Germinal center (tissue), 1 donor: ENCODE measurements around the gene KLK3.
"Not testable (repeated sequence)": the region's sequence is repeated elsewhere in the genome, so short reads cannot be mapped to it uniquely, and the experiment has no call there.

Source experiments
- DNase-seq: peaks from one replicate; pipeline ENCODE4 v3.0.0; 2012; ENCODE audit warnings: mixed read lengths, low spot score

The KLK3 gene

GRCh38 chr19:50861496-50862286 lies 7.0 kb downstream of the KLK3 start:
- no peak for DNase-seq

- DNase-seq, result no peak
Measured at GRCh38 chr19:50869479-50869878, 14.8 kb downstream of the KLK3 start.

GRCh38 chr19:50870417-50871089 lies 15.8 kb downstream of the KLK3 start:
- no peak for DNase-seq

- DNase-seq, result no peak
Measured at GRCh38 chr19:50873056-50873455, 18.3 kb downstream of the KLK3 start, which contains the start of gene KLK2. Gene KLK2 (plus strand): TSS chr19:50873439. CDS start chr19:50873474, 35 bp downstream.

GRCh38 chr19:50874211-50874610 lies 19.5 kb downstream of the KLK3 start:
- no peak for DNase-seq

GRCh38 chr19:50875795-50876422 lies 21.2 kb downstream of the KLK3 start:
- no peak for DNase-seq

GRCh38 chr19:50876456-50876855 lies 21.7 kb downstream of the KLK3 start:
- DNase-seq, result no peak

- DNase-seq, result no peak
Measured at GRCh38 chr19:50877338-50877737, 22.6 kb downstream of the KLK3 start.

- DNase-seq, result no peak
Measured at GRCh38 chr19:50878851-50879250, 24.1 kb downstream of the KLK3 start.

- no peak for DNase-seq
Measured at GRCh38 chr19:50880241-50880640, 25.5 kb downstream of the KLK3 start.

- DNase-seq, result no peak
Measured at GRCh38 chr19:50882188-50882587, 27.5 kb downstream of the KLK3 start.

- DNase-seq, result no peak
Measured at GRCh38 chr19:50889638-50890037, 34.9 kb downstream of the KLK3 start.

GRCh38 chr19:50890422-50891252 lies 35.9 kb downstream of the KLK3 start:
- no peak for DNase-seq

- DNase-seq, result no peak
Measured at GRCh38 chr19:50891253-50891625, 36.5 kb downstream of the KLK3 start.

- DNase-seq, result no peak
Measured at GRCh38 chr19:50893047-50893736, 38.5 kb downstream of the KLK3 start.

- no peak for DNase-seq
Measured at GRCh38 chr19:50894478-50895356, 40.0 kb downstream of the KLK3 start.

GRCh38 chr19:50896089-50896590 lies 41.4 kb downstream of the KLK3 start:
- not testable (repeated sequence) for DNase-seq

GRCh38 chr19:50896591-50897190 lies 42.0 kb downstream of the KLK3 start:
- DNase-seq, result peak; percentile 60

- no peak for DNase-seq
Measured at GRCh38 chr19:50897191-50897607, 42.5 kb downstream of the KLK3 start.

- DNase-seq, result no peak
Measured at GRCh38 chr19:50897612-50898011, 42.9 kb downstream of the KLK3 start.
